Activated CD4-positive, alpha-beta memory T cell treated with anti-CD3 and anti-CD28 coated beads, Interleukin-2, amount 10 ng/mL, durations not matched to agents 7 days and 5 days (primary cell): ENCODE data around the gene POLR3K. TPM values are rescaled to one million over a fixed set of nuclear protein-coding genes. Genes with fewer than 3 reads are reported as not detected.

Experiments
- total RNA-seq, 2 experiments: library from RNA; stranded (reverse); gene quantifications; one replicate each; pipeline ENCODE4 v1.2.3, GENCODE V29; 2021

Gene POLR3K
- total RNA-seq, 2 experiments from 2014 or later = 27.6 to 31.1 TPM

Other genes with a start within 250 kb of the POLR3K start
- gene SNRNP25, start 220 bp upstream of the POLR3K start, total RNA-seq = 10 to 100 TPM; 29.7 to 33.4 TPM
- gene RHBDF1, start 19.0 kb upstream of the POLR3K start, total RNA-seq = under 1 TPM; 0.18 to 0.23 TPM
- 10 to 100 TPM; 59.9 to 64.3 TPM for gene MPG, start 24.6 kb upstream of the POLR3K start, total RNA-seq
- 10 to 100 TPM; 31.9 to 33.4 TPM for gene NPRL3, start 85.1 kb upstream of the POLR3K start, total RNA-seq
- not detected for gene HBZ, start 99.0 kb upstream of the POLR3K start, total RNA-seq
- gene HBM, start 112.4 kb upstream of the POLR3K start, total RNA-seq = not detected
- gene HBA2, start 119.3 kb upstream of the POLR3K start, total RNA-seq = not detected
- not detected for gene HBA1, start 123.1 kb upstream of the POLR3K start, total RNA-seq
- gene HBQ1, start 126.9 kb upstream of the POLR3K start, total RNA-seq = not detected
- gene LUC7L, start 175.8 kb upstream of the POLR3K start, total RNA-seq = 10 to 100 TPM; 54.9 to 61.0 TPM
- gene FAM234A, start 181.2 kb upstream of the POLR3K start, total RNA-seq = 10 to 100 TPM; 26.9 to 31.5 TPM
- gene RGS11, start 222.3 kb upstream of the POLR3K start, total RNA-seq = under 1 TPM; 0.10 to 0.40 TPM
- gene ARHGDIG, start 227.0 kb upstream of the POLR3K start, total RNA-seq = not detected
- not detected for gene PDIA2, start 229.6 kb upstream of the POLR3K start, total RNA-seq